ENCODE data around the gene TCEANC.
A peak's percentile ranks its signal among the peaks of the same experiment; 100 is the strongest.
"Not testable (repeated sequence)": the region's sequence is repeated elsewhere in the genome, so short reads cannot be mapped to it uniquely, and the experiment has no call there.

TCEANC gene, protein sequence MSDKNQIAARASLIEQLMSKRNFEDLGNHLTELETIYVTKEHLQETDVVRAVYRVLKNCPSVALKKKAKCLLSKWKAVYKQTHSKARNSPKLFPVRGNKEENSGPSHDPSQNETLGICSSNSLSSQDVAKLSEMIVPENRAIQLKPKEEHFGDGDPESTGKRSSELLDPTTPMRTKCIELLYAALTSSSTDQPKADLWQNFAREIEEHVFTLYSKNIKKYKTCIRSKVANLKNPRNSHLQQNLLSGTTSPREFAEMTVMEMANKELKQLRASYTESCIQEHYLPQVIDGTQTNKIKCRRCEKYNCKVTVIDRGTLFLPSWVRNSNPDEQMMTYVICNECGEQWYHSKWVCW

DNA sequence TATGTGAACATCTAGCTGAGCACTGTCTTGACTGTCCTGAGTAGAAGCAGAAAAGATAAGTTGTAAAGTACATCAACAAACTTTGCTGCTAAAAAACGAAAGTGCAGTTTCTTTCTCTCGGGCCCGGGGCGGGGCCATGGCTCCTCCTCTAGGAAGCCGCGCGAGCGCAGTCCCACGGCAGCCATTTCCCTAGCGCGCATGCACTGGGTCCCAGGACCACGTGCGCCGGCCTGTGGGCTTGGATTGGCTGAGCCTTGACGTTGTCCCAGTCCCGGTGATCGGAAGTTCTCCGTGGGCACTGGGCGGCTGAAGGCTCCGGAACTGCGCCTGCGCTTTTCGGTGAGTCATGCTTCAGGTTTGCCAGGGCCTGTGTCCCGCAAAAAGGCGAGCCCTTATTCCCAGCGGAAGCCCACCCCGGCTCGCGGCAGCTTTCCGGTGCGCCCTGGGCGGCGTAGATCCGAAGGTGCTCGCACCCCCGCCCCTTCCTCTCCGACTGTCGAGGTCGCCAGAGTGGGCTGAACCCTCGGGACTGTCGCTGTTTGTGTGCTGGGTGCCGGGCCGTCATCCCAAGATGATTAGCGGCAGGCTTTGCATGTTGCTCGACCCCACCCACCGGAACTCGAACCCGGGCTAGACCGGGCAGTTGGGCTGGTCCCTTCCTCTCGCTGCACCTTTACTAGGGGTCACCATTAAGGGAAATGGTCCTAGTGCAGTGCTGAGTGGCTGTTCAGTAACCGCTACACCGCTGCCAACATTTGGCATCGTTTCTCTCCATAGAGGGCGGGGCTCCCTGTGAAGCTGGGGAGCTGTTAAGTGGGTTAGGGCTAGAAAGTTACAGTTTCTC is at the start of gene TCEANC:
Gene TCEANC (plus strand): TSS at position 292 of the 844 bp plus-strand sequence. CDS start 9,368 bp downstream, outside the sequence.
- peak; percentile 16 to 97 (median 86) for DNase-seq

DNA sequence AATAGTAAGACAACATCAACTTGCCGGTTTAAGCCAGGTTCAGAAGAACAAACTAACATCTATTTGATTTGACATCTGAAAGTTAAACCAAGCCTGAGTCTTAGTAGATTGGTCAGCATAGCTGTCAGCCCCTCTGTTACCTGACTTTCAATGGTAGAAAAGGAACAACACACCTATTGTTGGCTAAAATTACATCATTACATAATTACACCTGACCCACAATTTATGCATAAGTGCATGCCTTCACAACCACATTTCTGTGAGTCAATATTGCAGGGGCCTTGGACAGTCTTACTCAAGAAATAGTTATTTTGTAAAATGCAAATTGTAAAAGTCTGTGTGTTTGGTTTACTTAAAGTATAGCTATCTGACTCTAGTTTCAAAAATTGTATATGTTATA is 47.3 kb upstream of the TCEANC start:
- no peak for DNase-seq

DNA sequence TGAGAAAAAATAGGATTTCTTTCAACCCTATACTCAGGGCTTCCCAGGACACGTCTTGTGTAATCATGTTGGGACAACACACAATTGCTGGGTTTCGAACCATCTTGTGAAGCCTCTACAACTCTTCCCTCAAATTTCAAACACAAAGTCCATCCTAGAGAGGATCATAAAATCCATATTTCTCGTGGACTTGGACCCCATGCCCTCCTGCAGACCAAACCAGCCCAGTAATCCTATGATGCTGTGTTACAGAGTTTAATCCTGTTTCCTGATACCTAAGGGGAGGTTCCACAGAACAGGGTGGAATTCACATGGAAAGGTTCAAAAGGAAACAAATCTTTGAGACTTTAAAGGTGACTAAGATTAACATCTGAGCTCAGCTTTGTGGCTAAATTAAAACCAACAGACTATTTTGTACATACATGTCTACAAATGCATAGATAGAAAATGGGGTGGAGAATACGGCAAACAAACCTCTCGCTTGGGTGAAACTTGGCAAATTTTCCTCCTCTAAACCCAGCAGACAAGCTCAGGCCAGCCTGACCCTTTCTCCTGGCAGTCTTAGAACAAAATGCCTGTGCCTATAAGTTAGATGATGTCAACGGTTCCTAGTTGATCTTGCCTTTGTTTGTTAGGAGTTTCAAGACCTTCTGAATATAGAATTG is 45.5 kb upstream of the TCEANC start:
- no peak for DNase-seq

DNA sequence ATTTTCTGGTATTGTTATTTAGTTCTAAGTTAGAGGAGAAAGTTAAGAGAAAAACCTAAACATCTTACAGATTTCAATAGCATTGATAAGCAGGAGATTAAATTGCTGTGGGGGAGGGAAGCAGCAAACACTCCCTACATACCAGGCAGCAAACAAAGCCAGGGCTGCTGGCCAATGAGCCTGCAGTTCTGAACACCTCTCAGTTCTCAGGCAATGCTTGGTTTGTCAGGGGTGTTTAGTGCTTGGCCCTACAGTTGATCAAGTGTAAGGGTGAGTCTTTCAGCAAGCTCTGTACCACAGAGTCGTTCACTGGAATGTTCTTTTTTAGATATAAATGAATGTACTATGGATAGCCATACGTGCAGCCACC is 45.0 kb upstream of the TCEANC start:
- DNase-seq, result no peak

DNA sequence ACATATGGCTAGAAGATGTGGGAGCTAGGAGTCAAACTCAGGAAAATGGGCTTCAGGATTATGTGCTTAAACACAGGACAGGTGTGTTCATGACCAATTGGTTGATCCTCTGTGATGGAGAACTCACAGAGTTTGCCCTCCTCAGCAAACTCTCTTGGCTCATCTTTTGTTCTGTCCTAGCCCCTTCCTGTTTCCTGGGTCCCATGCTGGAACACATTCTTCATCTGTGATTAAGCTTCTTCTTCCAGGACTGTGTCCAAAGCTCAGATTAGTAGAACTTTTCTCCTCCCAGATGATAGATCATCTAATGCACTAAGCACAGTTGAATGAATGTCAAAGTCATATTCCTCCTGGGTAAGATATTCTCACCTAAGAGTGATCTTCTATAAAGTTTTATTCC is 38.8 kb upstream of the TCEANC start:
- no peak for DNase-seq

DNA sequence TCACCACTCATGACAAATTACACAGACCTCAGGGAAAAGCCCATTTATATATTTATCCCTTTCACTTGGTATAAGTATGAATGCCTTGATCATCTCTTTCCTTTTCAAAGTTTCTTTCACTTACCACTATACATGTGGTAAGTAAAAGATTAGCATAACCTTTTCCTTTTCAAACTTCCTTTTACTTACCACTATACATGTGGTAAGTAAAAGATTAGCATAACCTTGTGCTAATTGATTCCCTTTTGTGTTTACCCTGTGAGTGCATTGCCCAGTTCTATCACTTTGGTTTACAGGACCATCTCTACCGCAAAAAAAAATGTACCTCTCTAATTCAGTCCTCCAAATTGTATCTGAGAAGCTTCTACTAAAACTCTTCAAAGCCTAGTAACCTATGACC is 32.7 kb upstream of the TCEANC start:
- no peak for DNase-seq

DNA sequence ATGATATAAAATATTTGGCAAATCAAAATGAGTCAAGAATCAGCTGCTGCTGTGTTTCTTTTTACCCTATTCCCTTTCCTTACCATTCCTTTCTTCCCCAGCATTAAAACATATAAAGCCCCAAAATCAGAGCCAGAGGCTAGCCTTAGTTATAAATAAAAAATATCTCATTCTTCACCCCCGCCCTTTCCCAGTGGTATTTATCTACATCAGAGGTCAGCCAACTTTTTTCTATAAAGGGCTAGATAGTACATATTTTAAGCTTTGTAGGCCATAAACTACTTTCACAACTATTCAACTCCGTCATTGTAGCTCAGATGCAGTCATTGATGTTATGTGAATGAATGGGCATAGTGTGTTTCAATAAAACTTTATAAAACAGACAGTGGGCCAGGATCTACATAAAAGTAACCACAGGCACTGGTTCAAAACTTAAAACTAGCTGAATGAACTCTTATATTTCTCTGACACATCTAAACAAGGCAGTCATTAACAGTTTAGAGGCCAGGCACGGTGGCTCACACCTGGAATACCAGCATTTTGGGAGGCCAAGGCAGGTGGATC is 30.5 kb upstream of the TCEANC start:
- no peak for DNase-seq

DNA sequence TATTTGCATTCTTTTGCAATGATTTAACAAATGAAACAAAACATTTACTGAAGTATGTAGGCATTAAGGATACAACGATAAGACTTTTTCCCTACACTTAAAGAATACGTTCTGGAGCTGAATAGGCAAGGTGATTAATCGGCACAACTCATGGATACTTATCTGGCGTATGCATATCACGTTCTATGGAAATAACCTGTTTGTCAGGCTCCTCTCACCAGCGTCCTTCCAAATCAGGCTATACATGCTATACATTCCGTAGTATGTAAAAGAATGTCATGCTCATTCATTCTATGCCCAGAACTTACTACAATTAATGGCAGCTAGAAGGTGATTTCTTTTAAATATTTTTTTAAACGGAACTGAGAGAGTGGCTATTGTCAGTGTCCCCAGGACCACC is 25.6 kb upstream of the TCEANC start:
- no peak for DNase-seq

DNA sequence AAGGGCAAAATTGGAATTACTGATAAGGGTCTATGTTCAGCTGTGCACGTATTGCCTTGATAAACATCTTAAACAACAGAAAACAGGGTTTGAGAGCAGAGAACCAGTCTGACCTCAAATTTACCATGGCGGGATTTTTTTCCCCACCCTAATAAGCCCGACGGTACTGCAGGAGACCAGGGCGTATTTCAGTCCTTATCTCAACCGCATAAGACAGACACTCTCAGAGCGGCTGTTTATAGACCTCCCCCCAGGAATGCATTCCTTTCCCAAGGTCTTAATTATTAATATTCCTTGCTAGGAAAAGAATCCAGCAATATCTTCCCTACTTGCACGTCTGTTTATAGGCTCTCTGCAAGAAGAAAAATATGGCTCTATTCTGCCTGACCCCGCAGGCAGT is 15.7 kb upstream of the TCEANC start:
- DNase-seq, result not testable (repeated sequence)

DNA sequence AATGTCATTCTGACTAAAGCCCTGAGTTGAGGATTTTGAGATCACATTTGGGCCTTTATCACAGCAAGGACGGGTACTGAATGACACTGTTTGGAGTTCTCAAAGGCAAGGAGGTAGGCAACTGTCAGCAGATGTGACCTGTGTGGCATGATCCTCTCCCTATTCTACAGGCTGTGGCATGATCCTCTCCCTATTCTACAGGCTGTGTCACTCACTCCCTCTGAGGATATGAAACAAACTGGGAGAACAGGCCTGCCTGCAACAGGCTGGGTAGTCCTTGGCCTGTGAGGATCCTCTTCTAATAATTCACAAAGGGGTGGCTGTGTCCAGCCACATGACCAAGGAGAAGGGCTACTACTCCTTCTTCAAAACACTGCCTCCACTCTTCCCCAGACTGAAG is 14.9 kb upstream of the TCEANC start:
- no peak for DNase-seq

DNA sequence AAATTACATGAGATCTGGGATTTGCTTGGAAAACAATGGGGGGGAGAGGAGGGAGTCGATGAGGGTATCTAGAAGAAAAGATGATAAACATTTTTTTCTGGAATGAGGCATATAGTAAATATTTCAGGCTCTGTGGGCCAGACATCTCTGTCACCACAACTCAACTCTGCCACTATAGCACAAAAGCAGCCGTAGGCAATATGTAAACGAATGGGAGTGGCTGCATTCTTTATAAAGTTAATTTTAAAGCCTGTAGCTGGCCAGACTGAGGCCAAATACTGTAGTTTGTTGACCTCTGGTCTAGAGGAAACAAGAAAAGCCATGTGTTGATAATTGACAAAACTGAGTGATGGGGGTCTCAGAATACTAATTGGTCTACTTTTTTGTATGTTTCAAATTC is 14.1 kb upstream of the TCEANC start:
- DNase-seq, result no peak

DNA sequence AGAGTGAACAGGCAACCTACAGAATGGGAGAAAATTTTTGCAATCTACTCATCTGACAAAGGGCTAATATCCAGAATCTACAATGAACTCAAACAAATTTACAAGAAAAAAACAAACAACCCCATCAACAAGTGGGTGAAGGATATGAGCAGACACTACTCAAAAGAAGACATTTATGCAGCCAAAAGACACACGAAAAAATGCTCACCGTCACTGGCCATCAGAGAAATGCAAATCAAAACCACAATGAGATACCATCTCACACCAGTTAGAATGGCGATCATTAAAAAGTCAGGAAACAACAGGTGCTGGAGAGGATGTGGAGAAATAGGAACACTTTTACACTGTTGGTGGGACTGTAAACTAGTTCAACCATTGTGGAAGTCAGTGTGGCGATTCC is 11.3 kb upstream of the TCEANC start:
- not testable (repeated sequence) for DNase-seq

DNA sequence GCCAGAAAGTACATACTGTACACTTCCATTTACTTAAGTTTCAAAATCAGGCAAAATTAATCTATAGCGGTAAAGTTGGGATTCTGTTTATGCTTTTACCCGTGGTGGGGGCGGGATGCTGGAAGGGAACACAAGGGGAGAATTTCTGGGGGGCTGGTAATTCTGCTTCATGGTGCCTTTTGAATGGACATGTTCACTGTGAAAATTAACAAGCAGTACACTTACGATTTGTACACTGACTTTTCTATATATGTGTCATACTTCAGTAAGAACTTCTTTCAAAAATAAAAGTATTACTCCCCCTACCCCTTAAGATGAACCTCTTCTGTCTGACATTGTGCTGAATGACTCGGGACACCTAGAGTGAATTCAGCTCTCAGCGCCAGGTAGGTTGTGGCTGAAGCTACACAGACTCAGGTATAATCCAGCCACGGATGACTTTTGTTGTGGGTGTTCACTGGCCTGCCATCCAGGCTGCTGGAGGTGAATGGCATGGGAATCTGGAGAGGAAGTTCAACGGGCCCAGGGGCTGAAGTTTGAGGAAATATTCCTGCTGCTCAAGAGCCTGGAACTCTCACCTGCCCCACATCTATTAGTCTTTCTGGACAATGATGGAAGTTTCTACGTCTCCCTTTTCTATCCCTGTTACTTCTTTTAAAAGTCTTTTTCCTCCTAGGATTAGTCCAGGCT is 7.3 kb upstream of the TCEANC start:
- no peak for DNase-seq

DNA sequence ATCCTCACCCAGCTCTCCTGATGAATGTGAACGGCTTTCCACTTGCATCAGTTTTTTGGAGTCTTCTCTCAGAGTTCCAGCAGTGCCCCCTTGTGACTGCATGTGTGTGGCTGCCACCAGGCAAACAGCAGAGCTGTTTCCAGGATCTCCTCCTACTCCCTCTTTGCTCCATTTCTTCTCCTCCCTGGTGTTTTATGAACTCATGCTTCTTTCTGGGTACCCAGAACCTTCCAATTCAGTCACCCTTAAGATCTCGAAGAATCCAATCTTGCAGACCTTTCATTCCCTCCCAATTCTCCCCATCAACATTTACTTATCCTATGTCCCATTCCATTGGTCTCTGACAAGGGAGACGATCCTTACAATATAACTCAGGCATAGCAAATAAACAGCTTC is 6.8 kb upstream of the TCEANC start:
- DNase-seq, result peak in 47 of 56 donors; percentile 0 to 71 (median 8)

DNA sequence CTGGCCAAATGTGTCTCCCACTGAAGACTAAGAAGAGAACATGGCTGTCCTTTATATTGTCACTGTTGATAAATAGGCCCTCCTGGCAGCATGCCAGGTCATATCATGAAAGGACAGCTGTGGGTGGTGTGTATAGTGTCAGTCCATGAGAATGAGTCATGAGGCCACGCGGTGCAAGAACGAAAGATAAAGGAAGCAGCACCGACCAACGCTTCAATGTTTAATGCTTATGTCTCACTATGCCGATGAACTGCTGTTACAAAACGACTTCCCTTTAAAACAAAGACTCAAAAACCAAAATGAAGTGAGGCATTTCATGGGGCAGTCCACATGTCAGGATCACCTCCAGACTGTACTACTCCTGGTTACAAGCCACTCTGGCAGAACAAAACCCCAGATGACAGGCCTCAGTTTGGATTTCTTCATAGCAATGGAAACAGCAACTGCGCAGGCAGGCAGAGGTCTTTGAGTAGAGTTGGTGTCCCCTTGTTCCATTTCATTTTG is 5.2 kb upstream of the TCEANC start:
- DNase-seq, result peak in 4 of 56 donors; percentile 0 to 48 (median 6)

DNA sequence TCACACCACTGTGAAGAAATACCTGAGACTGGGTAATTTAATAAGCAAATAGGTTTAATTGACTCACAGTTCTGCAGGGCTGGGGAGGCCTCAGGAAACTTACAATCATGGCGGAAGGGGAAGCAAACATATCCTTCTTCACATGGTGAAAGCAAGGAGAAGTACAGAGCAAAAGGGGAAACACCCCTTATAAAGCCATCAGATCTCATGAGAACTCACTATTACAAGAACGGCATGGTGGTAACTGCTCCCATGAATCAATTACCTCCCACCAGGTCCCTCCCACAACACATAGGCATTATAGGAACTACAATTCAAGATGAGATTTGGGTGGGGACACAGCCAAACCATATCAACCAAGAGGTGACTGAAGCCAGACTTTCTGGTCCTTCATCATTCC is 4.6 kb upstream of the TCEANC start:
- DNase-seq, result not testable (repeated sequence)

DNA sequence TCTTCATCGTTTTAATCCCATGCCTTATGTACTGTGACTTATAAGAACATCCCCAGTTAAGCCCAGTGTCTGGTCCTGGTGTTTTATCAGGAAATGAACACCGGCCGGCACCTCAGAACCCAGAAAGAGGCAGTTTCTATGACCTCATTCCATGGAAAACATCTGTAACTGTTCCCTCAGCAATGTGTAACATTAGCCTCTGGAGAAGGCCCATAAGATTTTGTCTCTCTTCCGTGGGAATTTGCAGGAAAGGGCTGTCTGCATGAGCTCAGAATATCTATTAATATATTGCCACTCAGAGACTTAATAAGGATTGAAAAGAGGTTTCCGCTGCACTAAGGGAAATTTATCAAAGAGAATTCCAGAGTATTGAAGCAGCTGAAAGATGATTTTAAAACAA is 3.1 kb upstream of the TCEANC start:
- DNase-seq, result no peak

DNA sequence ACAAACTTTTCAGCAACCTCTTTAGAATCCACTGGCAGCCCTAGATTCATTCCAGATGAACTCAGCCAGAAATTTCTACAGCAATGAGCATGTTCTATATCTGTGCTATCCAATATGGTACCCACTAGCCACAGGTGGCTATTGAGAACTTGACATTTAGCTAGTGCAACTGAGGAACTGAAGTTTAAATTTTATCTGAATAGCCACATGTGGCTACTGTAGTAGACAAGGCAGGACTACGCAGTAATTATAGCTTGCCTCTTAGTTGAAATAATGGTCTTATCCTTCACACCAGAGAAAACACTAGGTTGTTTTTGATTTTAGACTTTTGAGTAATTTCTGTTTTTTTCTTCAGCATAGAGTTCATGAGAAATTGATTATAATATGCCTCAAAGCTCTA is 2.6 kb upstream of the TCEANC start:
- no peak for DNase-seq

DNA sequence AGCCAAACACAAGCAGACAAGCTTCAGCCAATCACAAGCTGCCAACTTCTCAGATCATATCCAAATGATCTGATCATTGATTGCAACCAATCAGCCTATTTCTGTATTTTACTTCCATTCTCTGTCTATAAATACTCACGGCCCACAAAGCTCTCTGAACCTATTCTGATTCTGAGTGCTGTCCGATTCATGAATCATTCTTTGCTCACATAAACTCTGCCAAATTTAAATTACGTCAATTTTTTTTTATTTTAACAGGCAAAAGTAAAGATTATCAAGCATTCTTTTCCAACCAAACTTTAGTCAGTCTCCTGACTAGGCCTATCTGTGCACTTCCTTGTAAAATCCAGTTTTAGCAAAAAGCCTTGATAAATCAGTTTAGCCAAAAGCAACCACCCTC is 1.8 kb upstream of the TCEANC start:
- DNase-seq, result no peak

DNA sequence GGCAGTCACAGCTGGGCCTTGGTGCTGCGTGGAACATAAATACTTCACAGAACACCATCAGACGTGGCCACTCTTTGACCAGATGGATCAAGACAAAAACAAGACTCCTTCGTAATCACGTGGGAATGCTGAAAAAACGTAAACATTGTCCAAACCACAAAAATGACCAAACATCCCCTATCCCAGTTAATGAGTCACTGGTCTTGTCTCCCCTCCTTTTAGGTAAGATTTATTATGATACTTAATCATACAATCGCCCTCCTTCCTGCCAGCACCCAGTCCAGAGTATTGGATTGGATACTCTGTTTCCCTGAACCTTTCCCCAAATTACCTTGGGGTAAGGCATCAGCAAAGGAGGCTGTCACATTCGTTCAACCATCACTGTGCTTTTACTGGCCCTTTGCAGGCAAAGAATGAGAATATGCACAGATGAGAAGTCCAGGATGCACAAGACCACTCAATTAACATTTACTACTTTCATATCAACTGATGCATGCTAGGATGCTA is 601 bp upstream of the TCEANC start:
- no peak for DNase-seq

DNA sequence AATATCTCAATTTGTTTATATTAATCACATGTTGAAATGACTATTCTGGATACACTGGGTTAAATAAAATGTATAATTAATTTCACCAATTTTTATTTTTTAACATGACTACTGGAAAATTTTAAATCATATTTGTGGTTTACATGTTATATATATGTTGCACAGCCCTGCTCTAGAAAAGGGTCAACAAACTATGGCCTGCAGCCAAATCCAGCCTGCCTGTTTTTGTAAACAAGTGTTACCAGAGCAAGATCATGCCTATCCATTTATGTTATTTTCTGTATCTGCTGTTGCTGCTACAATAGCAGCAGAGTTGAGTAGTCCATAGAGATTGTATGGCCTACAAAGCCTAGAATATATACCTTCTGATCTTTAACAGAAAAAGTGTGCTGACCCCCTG is 1.2 kb downstream of the TCEANC start:
- no peak for DNase-seq

All from amygdala (tissue), 56 donors.